Liver (tissue), 3 donors: Measurements from ENCODE around the gene LMF2.

ENCODE experiments used
- EGR1 ChIP-seq, 2 donors: IDR thresholded peaks; 2 replicates each; pipeline ENCODE4 v1.6.1; 2016 to 2018; ENCODE audit warnings: antibody characterized with exemption in 2 of 2, low read depth in 2 of 2
- FOXA2 ChIP-seq: IDR thresholded peaks from 2 replicates; pipeline ENCODE4 v1.6.1; 2016; ENCODE audit warnings: antibody characterized with exemption
- MAX ChIP-seq: IDR thresholded peaks from 2 replicates; pipeline ENCODE4 v1.6.1; 2016; ENCODE audit warnings: antibody characterized with exemption
- TF ChIP-seq, protein P1 (sequence below): fragments of 150-350 bp; IDR thresholded peaks from 2 replicates; pipeline ENCODE4 v1.5.1; 2017; ENCODE audit warnings: improper control_type of control experiment, low read depth, low read length; ENCODE audit not compliant: missing input control
- donor health status: healthy.
- donor health status: healthy.

GRCh38 chr22:50548921-50549790 lies 41.7 kb upstream of the LMF2 start:
- no peak for TF ChIP-seq MAX
- TF ChIP-seq, protein P1, sequence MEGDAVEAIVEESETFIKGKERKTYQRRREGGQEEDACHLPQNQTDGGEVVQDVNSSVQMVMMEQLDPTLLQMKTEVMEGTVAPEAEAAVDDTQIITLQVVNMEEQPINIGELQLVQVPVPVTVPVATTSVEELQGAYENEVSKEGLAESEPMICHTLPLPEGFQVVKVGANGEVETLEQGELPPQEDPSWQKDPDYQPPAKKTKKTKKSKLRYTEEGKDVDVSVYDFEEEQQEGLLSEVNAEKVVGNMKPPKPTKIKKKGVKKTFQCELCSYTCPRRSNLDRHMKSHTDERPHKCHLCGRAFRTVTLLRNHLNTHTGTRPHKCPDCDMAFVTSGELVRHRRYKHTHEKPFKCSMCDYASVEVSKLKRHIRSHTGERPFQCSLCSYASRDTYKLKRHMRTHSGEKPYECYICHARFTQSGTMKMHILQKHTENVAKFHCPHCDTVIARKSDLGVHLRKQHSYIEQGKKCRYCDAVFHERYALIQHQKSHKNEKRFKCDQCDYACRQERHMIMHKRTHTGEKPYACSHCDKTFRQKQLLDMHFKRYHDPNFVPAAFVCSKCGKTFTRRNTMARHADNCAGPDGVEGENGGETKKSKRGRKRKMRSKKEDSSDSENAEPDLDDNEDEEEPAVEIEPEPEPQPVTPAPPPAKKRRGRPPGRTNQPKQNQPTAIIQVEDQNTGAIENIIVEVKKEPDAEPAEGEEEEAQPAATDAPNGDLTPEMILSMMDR: no peak
- TF ChIP-seq EGR1 (IDR thresholded peaks at IDR 0.05; ENCODE audit: low read depth in 2 of 2): no peak
- no peak for TF ChIP-seq FOXA2
